Small intestine (tissue), 7 donors: ENCODE results near the gene FNTB. TPM values are rescaled to one million over a fixed set of nuclear protein-coding genes. Genes with fewer than 3 reads are reported as not detected.

Experiments
- DNase-seq, 2 donors: peaks; one replicate each; pipeline versions ENCODE4 v3.0.0 to v3.0.0-alpha.2; 2013
- FAIRE-seq: peaks from 2 replicates; lab custom pipeline; 2012; peaks lifted over from hg19 to GRCh38; lab: Jason Lieb, UNC
- H3K27ac ChIP-seq, 3 donors: one replicate each; pipeline ENCODE4 v1.5.1; 2013; ENCODE audit warnings: low read length in 2 of 3, mild to moderate bottlenecking in 2 of 3, control low read depth in 1 of 3, inconsistent platforms in 1 of 3, low read depth in 1 of 3, moderate library complexity in 1 of 3
- H3K27me3 ChIP-seq, 3 donors: one replicate each; pipeline ENCODE4 v1.6.1; 2013; ENCODE audit warnings: low read length in 3 of 3, inconsistent platforms in 1 of 3; ENCODE audit not compliant: control insufficient read depth in 3 of 3, insufficient read depth in 3 of 3
- H3K36me3 ChIP-seq, 3 donors: one replicate each; pipeline ENCODE4 v1.6.1; 2013; ENCODE audit warnings: low read length in 3 of 3, inconsistent platforms in 1 of 3, low read depth in 1 of 3, mild to moderate bottlenecking in 1 of 3, moderate library complexity in 1 of 3; ENCODE audit not compliant: control insufficient read depth in 3 of 3, insufficient read depth in 2 of 3
- H3K4me1 ChIP-seq, 3 donors: one replicate each; pipeline ENCODE4 v1.6.1; 2013; ENCODE audit warnings: low read length in 2 of 3, inconsistent platforms in 1 of 3, low read depth in 1 of 3, mild to moderate bottlenecking in 1 of 3, moderate library complexity in 1 of 3; ENCODE audit not compliant: control insufficient read depth in 3 of 3, insufficient read depth in 2 of 3
- H3K4me3 ChIP-seq, 3 donors: one replicate each; pipeline ENCODE4 v1.5.1; 2013; ENCODE audit warnings: low read length in 3 of 3, control low read depth in 1 of 3, inconsistent platforms in 1 of 3, low read depth in 1 of 3, mild to moderate bottlenecking in 1 of 3, moderate library complexity in 1 of 3
- H3K9me3 ChIP-seq, 2 donors: one replicate each; pipeline ENCODE4 v1.6.1; 2013; ENCODE audit warnings: low read depth in 1 of 2, low read length in 1 of 2; ENCODE audit not compliant: control insufficient read depth in 2 of 2, insufficient read depth in 1 of 2
- WGBS, 3 donors: extraction: QIAGEN DNeasy Blood & Tissue Kit; methylation state at CpG; one replicate each; pipeline ENCODE4 v1.1.7; 2013; 5-methylcytosine and 5-hydroxymethylcytosine counted together
- polyA plus RNA-seq, 4 donors: library from polyadenylated mRNA; stranded (reverse) in 3 of 4; unstranded in 1 of 4; fragments of 200-250 nt in 3 of 4; fragments of 120-200 nt in 1 of 4; gene quantifications; one replicate each; pipeline versions ENCODE4 v1.2.1 to v1.2.3, GENCODE V29; 2013
- donor health status: healthy with polysubstance abuse.
- donor health status: control.
- donor health status: control.
- donor health status: Bipolar disorder and iron deficiency.
- donor health status: healthy.

FNTB gene
- polyA plus RNA-seq, 4 donors, result 6.7 to 25.3 (median 8.7) TPM

DNA sequence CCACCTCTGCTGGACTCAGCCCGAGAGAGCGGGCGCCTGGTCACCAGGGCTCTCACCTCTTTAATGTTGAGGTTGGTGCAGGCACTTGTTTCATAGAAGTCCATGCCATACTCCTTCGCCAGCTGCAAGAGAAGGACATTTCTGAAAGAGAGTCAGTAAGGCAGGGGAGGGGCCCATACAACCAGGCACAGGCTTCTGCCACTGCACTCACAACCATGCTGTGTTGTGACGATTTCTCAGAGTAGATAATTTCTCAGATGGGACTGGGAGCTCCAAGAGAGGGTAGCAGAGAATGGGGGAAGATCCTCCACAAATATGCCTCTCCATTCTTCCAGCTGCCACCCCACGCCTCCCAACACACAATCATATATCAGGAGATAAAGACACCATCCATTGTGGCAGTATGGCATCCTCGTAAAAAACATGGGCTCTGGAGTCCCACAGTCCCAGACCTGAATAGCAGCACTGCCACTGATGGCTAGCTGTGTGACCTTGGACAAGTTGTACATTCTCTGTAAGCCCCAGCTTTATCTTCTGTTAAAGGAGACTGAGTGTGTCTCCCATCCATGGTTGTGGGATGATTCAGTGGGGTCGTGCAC lies 38.0 kb upstream of the FNTB start:
- FAIRE-seq, result no peak
- Histone ChIP-seq H3K27me3 (no peaks in the 10 kb centered on the region), H3K4me3 (no peak overlapping the region), H3K9me3 (no peaks in the 10 kb centered on the region), H3K27ac (no peak overlapping the region), H3K4me1 (peaks cover 4 to 16% (median 12%) of the 10 kb centered on the region in 3 donors), H3K36me3 (peaks cover 0 to 62% (median 2%) of the 10 kb centered on the region in 3 donors)
- 49 to 81% (median 55%) methylated on average over 8 of the region's 8 CpGs for WGBS, 3 donors
- DNase-seq, result no peak

GRCh38 chr14:64950889-64951288 lies 35.8 kb upstream of the FNTB start:
- 95 to 96% (median 95%) methylated on average over 8 of the region's 8 CpGs for WGBS, 3 donors
- peaks cover 0 to 57% (median 2%) of the 10 kb centered on the region in 3 donors for H3K36me3 ChIP-seq

GRCh38 chr14:64951291-64951690 lies 35.4 kb upstream of the FNTB start:
- Histone ChIP-seq H3K27ac (no peak overlapping the region), H3K36me3 (peaks cover 0 to 57% (median 2%) of the 10 kb centered on the region in 3 donors), H3K4me3 (no peak overlapping the region), H3K9me3 (no peaks in the 10 kb centered on the region), H3K4me1 (peaks cover 2 to 10% (median 9%) of the 10 kb centered on the region in 3 donors), H3K27me3 (no peaks in the 10 kb centered on the region)
- WGBS, 3 donors, result 95 to 98% (median 96%) methylated on average over 8 of the region's 8 CpGs
- DNase-seq (no peak), FAIRE-seq (no peak)

More at GRCh38 chr14:64950889-64951288, 35.8 kb upstream of the FNTB start:
- no peak overlapping the region for H3K4me3 ChIP-seq
- no peak for FAIRE-seq
- H3K9me3 ChIP-seq, result no peaks in the 10 kb centered on the region
- H3K4me1 ChIP-seq, result peaks cover 2 to 11% (median 9%) of the 10 kb centered on the region in 3 donors
- no peak for DNase-seq
- no peak overlapping the region for H3K27ac ChIP-seq
- no peaks in the 10 kb centered on the region for H3K27me3 ChIP-seq

GRCh38 chr14:64951724-64952123 lies 35.0 kb upstream of the FNTB start:
- H3K4me3 ChIP-seq, result no peak overlapping the region
- H3K36me3 ChIP-seq, result peaks cover 0 to 55% (median 2%) of the 10 kb centered on the region in 3 donors
- no peak for DNase-seq
- peaks cover 2 to 10% (median 9%) of the 10 kb centered on the region in 3 donors for H3K4me1 ChIP-seq
- no peak for FAIRE-seq
- no peaks in the 10 kb centered on the region for H3K9me3 ChIP-seq
- no peak overlapping the region for H3K27ac ChIP-seq
- no peaks in the 10 kb centered on the region for H3K27me3 ChIP-seq

GRCh38 chr14:64952598-64953309 lies 33.9 kb upstream of the FNTB start:
- WGBS, 3 donors, result 71 to 84% (median 82%) methylated on average over 7 of the region's 7 CpGs
- H3K4me1 ChIP-seq, result peaks cover 2 to 9% (median 3%) of the 10 kb centered on the region in 3 donors
- FAIRE-seq (no peak), DNase-seq (no peak)
- no peak overlapping the region for H3K4me3 ChIP-seq
- H3K36me3 ChIP-seq, result peaks cover 0 to 53% (median 2%) of the 10 kb centered on the region in 3 donors
- H3K27me3 ChIP-seq, result no peaks in the 10 kb centered on the region
- H3K27ac ChIP-seq, result no peak overlapping the region
- H3K9me3 ChIP-seq, result no peaks in the 10 kb centered on the region

- WGBS, 3 donors, result 88 to 95% (median 92%) methylated on average over 8 of the region's 8 CpGs
- Histone ChIP-seq H3K4me3 (no peak overlapping the region), H3K27me3 (no peaks in the 10 kb centered on the region), H3K4me1 (peaks cover 0 to 5% (median 0%) of the 10 kb centered on the region in 3 donors), H3K27ac (no peak overlapping the region), H3K36me3 (peaks cover 0 to 49% (median 2%) of the 10 kb centered on the region in 3 donors), H3K9me3 (no peaks in the 10 kb centered on the region)
- DNase-seq (no peak), FAIRE-seq (no peak)
These were observed 33.4 kb upstream of the FNTB start for GRCh38 chr14:64953310-64953654.

DNA sequence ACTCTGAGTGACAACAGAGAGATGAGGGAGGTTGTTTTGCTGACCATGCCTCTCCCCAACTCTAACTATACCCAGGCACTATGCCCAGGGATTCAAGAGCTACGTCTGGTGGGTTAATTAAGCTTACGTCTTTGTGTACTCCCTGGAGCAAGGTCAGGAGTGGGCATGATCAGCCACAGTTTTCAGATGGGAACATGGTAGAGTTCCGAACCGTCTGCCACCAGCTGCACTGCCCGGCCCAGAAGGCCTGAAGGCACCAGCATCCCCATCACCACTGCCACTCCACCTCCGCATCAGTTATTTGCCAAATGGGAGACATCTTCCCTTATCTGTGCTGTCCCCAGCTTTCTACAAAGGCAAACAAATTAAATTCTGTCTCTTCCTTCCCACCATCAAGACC lies 33.0 kb upstream of the FNTB start:
- WGBS, 3 donors, result 92 to 95% (median 93%) methylated on average over 6 of the region's 6 CpGs

DNA sequence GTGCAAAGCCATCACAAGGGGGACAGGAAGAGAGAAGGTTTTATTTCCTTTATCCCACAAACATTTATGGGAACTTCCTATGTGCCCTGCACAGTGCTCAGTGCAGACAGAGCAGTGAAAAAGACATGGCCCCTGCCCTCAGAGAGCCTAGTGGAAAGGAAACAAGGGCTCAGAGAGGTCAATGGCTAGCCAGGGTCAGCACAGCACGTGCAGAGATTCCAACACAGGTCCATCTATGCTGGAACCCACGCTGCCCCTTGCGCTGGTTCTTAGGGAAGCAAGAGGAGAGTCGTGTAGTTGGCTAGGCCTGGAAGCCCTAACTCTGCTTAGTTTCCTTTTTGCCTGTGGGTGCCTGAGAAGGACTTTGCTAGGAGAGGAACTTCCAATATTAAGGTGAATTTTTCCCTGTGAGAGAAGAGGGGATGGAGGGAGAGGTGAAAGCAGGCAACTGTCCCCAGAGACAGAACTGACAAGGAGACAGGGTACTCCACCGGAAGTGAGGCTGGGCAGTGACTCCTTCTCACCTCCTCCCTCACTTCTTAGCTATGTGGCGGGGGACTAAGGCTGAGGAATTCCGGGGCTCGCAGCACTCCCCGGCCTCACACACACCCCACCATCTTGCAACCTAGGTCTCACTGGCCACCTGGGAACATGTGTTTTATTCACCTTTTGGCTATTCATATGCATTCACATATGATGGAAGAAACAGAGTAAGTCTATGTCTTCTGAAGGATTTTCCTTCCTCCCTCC lies 32.0 kb upstream of the FNTB start:
- DNase-seq, result no peak
- H3K9me3 ChIP-seq, result no peaks in the 10 kb centered on the region
- H3K27me3 ChIP-seq, result no peaks in the 10 kb centered on the region
- no peaks in the 10 kb centered on the region for H3K4me1 ChIP-seq
- H3K27ac ChIP-seq, result no peak overlapping the region
- H3K36me3 ChIP-seq, result peaks cover 0 to 46% (median 2%) of the 10 kb centered on the region in 3 donors
- WGBS, 3 donors, result 89 to 96% (median 91%) methylated on average over 9 of the region's 9 CpGs
- no peak for FAIRE-seq
- no peak overlapping the region for H3K4me3 ChIP-seq

More for the DNA sequence above, 33.0 kb upstream of the FNTB start:
- H3K36me3 ChIP-seq, result peaks cover 0 to 45% (median 2%) of the 10 kb centered on the region in 3 donors
- H3K4me1 ChIP-seq, result peaks cover 0 to 2% (median 0%) of the 10 kb centered on the region in 3 donors
- H3K27me3 ChIP-seq, result no peaks in the 10 kb centered on the region
- no peaks in the 10 kb centered on the region for H3K9me3 ChIP-seq
- H3K27ac ChIP-seq, result no peak overlapping the region
- DNase-seq, result no peak
- no peak for FAIRE-seq
- H3K4me3 ChIP-seq, result no peak overlapping the region
